Ishikawa (cell line): ENCODE measurements around the gene SBNO1.
A peak's percentile ranks its signal among the peaks of the same experiment; 100 is the strongest.

ENCODE experiments used
- CEBPB ChIP-seq: IDR thresholded peaks from 2 replicates; pipeline ENCODE4 v1.6.1; 2012
- CREB1 ChIP-seq: IDR thresholded peaks from 2 replicates; pipeline ENCODE4 v1.6.1; 2012; ENCODE audit warnings: low read depth
- EGR1 ChIP-seq: IDR thresholded peaks from 2 replicates; pipeline ENCODE4 v1.6.1; 2012
- EP300 ChIP-seq: IDR thresholded peaks from 2 replicates; pipeline ENCODE4 v1.6.1; 2012; ENCODE audit warnings: borderline replicate concordance
- FOXM1 ChIP-seq: IDR thresholded peaks from 2 replicates; pipeline ENCODE4 v1.6.1; 2012; ENCODE audit warnings: low read depth, borderline replicate concordance
- NFIC ChIP-seq: IDR thresholded peaks from 2 replicates; pipeline ENCODE4 v1.6.1; 2012
- RAD21 ChIP-seq: IDR thresholded peaks from 2 replicates; pipeline ENCODE4 v1.6.1; 2012; ENCODE audit warnings: low read depth
- REST ChIP-seq: IDR thresholded peaks from 2 replicates; pipeline ENCODE4 v1.6.1; 2012; ENCODE audit warnings: low read depth, mild to moderate bottlenecking
- TAF1 ChIP-seq: IDR thresholded peaks from 2 replicates; pipeline ENCODE4 v1.6.1; 2012; ENCODE audit warnings: low read depth, mild to moderate bottlenecking
- TCF12 ChIP-seq: IDR thresholded peaks from 2 replicates; pipeline ENCODE4 v1.6.1; 2012; ENCODE audit warnings: low read depth
- TEAD4 ChIP-seq: IDR thresholded peaks from 2 replicates; pipeline ENCODE4 v1.6.1; 2012
- YY1 ChIP-seq: IDR thresholded peaks from 2 replicates; pipeline ENCODE4 v1.6.1; 2012; ENCODE audit warnings: low read depth
- ZBTB7A ChIP-seq: IDR thresholded peaks from 2 replicates; pipeline ENCODE4 v1.6.1; 2012; ENCODE audit warnings: low read depth
- TF ChIP-seq, protein P1 (sequence below): IDR thresholded peaks from 2 replicates; pipeline ENCODE4 v1.6.1; 2012
- TF ChIP-seq, protein P2 (sequence below): IDR thresholded peaks from 2 replicates; pipeline ENCODE4 v1.6.1; 2012

Gene SBNO1

GRCh38 chr12:123250471-123251383 is 113.9 kb downstream of the SBNO1 start:
- TF ChIP-seq CREB1: no peak
- no peak for TF ChIP-seq EP300
- peak; percentile 81 for TF ChIP-seq YY1
- no peak for TF ChIP-seq ZBTB7A
- no peak for TF ChIP-seq TCF12
- peak; percentile 3; the same call in 1 of the 2 replicates for TF ChIP-seq EGR1
- TF ChIP-seq TAF1: peak; percentile 48; the same call in 1 of the 2 replicates
- TF ChIP-seq RAD21: no peak
- TF ChIP-seq REST: no peak
- TF ChIP-seq, protein P1, sequence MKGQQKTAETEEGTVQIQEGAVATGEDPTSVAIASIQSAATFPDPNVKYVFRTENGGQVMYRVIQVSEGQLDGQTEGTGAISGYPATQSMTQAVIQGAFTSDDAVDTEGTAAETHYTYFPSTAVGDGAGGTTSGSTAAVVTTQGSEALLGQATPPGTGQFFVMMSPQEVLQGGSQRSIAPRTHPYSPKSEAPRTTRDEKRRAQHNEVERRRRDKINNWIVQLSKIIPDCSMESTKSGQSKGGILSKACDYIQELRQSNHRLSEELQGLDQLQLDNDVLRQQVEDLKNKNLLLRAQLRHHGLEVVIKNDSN: no peak
- TF ChIP-seq FOXM1: no peak
- TF ChIP-seq NFIC: peak; percentile 85
- peak; percentile 27; the same call in 1 of the 2 replicates for TF ChIP-seq TEAD4
- TF ChIP-seq, protein P2, sequence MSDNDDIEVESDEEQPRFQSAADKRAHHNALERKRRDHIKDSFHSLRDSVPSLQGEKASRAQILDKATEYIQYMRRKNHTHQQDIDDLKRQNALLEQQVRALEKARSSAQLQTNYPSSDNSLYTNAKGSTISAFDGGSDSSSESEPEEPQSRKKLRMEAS: peak; percentile 48; the same call in 1 of the 2 replicates
- TF ChIP-seq CEBPB: no peak

DNA sequence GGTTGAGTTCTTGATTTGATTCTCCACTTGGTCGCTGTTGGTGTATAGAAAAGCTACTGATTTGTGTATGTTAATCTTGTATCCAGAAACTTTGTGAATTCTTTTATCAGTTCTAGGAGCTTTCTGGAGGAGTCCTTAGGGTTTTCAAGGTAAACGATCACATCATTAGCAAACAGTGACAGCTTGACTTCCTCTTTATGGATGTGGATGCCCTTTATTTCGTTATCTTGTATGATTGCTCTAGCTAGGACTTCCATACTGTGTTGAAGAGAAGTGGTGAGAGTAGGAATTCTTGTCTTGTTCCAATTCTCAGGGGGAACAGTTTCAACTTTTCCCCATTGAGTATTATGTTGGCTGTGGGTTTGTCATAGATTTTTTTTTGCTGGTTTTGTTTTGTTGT is 119.0 kb downstream of the SBNO1 start:
- TF ChIP-seq RAD21 (no peak), CREB1 (no peak), FOXM1 (no peak), EP300 (no peak), ZBTB7A (no peak)

GRCh38 chr12:123243671-123244262 is 120.9 kb downstream of the SBNO1 start:
- TF ChIP-seq TAF1 (no peak), TEAD4 (no peak), TCF12 (no peak), EGR1 (no peak), RAD21 (no peak), CEBPB (no peak), ZBTB7A (no peak), YY1 (no peak), NFIC (no peak), REST (no peak), EP300 (no peak), CREB1 (no peak)
- TF ChIP-seq, protein P2: no peak
- TF ChIP-seq, protein P1: no peak

DNA sequence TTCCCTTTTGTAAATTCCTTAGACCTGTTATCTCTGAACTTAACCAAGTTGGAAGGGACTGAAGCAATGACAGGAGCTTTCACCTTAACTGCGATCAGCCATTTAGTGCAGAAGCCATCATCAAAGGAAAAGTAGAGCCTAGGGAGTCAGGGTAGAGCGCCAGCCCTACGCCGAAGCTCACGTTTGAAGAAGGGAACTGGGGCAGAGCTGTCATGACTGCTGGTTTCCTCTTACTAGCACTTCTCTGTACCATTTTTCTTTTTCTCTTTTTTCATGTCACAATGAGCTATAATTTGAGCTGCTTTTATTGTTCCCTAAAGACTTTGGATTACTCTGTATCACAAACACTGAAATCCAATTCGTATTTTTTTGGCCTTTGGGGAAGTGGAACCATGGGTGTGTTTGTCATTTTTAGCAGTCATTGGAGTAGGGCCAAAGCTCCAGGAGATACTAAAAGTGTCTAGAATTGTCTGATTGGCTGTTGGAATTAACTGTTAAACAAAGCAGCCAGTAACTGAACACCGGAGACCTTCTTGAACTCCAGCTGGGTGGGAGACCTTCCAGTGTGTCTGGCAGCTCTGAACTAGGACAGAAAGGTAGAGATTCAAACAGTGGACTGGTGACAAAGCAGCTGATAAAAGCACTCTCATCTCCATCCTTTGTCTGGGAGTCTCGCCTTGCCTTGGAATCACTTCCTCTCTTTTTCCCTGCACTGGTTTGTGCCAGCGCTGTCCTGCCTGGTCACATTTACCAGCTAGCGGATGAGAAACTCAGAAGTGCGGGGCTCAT is 122.3 kb downstream of the SBNO1 start:
- TF ChIP-seq TAF1: no peak
- TF ChIP-seq ZBTB7A: no peak
- TF ChIP-seq REST: no peak
- TF ChIP-seq RAD21: no peak
- TF ChIP-seq NFIC: no peak
- TF ChIP-seq, protein P1: no peak
- TF ChIP-seq EP300: no peak
- TF ChIP-seq, protein P2: no peak
- TF ChIP-seq CREB1: no peak
